HUES6 (cell line): ENCODE results near the gene USP53.
"Not testable (repeated sequence)": the region's sequence is repeated elsewhere in the genome, so short reads cannot be mapped to it uniquely, and the experiment has no call there.

Experiments used
- H3K27ac ChIP-seq: 2 replicates; pipeline ENCODE4 v1.7.0; 2013; ENCODE audit warnings: low read depth, mild to moderate bottlenecking, low read length, inconsistent platforms
- H3K27me3 ChIP-seq: 2 replicates; pipeline ENCODE4 v1.6.1; 2013; ENCODE audit warnings: low read length; ENCODE audit not compliant: control insufficient read depth, insufficient read depth
- H3K36me3 ChIP-seq: 2 replicates; pipeline ENCODE4 v1.6.1; 2013; ENCODE audit warnings: low read length; ENCODE audit not compliant: control insufficient read depth, insufficient read depth
- H3K4me1 ChIP-seq: 2 replicates; pipeline ENCODE4 v1.6.1; 2013; ENCODE audit warnings: low read length; ENCODE audit not compliant: control insufficient read depth, insufficient read depth
- H3K4me3 ChIP-seq: 2 replicates; pipeline ENCODE4 v1.5.1; 2013; ENCODE audit warnings: low read depth, low read length
- H3K9ac ChIP-seq: one replicate; pipeline ENCODE4 v1.6.1; 2013; ENCODE audit warnings: mild to moderate bottlenecking, low read length
- H3K9me3 ChIP-seq: 2 replicates; pipeline ENCODE4 v1.6.1; 2013; ENCODE audit warnings: low read depth, low read length; ENCODE audit not compliant: control insufficient read depth, insufficient read depth

USP53 gene

DNA sequence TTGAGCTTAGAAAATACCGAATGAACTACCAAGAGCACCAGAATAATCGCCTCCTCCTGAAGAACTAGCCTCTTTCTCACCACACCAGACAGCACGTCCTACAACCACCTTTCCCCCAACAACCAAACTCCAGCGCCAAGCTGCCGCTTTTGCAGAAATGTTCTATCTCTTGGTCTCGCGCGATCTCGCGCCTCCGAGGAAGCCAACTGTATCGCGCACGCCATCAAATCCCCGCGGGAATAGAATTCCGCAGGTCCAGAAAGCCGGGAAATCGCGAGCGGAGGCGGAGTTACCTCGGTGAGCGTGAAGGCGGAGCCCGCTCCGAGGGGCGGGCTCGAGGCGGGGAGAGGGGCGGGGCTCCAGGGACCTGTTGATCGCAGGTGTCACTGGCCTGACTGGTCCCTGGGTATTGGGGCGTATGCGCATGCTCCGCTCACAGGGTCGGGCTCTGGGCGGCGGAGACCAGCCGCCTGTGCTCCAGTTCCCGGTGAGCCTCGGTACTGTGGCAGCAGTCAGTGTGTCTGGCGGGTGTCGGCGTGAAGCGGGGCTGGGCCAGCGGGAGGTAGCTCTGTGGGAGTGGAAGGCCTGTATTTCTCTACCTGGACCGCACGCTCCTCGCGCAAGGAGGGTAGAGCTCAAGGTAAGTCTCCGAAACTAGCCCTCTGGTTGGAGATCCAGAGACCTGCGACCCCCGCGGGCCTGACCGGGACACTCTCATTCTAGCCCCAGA, at the start of gene USP53:
TSS of gene USP53 (plus strand) at position 480 of the 730 bp plus-strand sequence. CDS start 27,047 bp downstream, outside the sequence.
- Histone ChIP-seq H3K27me3 (no peaks in the 10 kb centered on the region), H3K27ac (peak within 1 kb of the TSS; percentile 79), H3K4me1 (peaks cover 24% of the 10 kb centered on the region), H3K36me3 (peaks cover 3% of the 10 kb centered on the region), H3K9me3 (no peaks in the 10 kb centered on the region), H3K9ac (peak within 1 kb of the TSS; percentile 93), H3K4me3 (peak within 1 kb of the TSS; percentile 91)

DNA sequence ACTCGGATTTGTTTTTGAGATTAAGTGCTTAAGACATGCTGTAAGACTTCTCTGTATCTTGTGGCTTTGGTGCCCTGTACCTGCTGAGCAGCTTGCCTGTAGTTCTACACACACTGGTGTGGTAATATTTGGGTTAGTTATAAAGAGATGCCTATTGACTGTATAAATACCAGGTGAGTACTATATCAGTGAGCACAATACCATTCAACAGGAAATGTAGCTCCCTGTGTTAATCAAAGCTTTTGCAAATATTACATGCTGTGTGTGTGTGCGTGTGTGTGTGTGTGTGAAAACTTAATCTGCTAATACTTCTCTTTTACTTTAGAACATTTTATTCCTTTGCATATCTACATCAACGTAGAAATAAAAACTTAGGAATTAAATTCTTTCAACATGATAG, 46.7 kb upstream of the USP53 start:
- Histone ChIP-seq H3K36me3 (no peaks in the 10 kb centered on the region), H3K4me1 (no peaks in the 10 kb centered on the region), H3K9me3 (no peaks in the 10 kb centered on the region), H3K27me3 (no peaks in the 10 kb centered on the region), H3K4me3 (no peak overlapping the region), H3K27ac (no peak overlapping the region), H3K9ac (no peak overlapping the region)

DNA sequence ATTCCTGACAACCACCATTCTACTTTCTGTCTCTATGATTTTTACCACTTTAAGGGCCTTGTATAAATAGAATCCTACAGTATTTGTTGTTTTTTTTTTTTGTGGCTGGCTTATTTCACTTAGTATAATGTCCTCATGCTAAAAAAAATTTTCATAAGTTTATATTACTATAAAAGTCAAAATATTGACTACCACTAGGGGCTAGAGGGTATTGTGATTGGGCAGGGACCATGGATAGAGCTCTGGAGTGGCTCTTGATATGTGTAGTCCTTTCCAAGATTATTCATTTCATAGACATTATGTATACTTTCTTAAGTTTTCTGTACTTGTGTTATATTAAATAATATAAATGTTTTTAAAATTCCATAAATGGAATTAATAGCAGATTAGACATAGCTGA, 42.3 kb upstream of the USP53 start:
- H3K4me1 ChIP-seq = no peaks in the 10 kb centered on the region
- H3K9me3 ChIP-seq = no peaks in the 10 kb centered on the region
- H3K4me3 ChIP-seq = no peak overlapping the region
- H3K36me3 ChIP-seq = no peaks in the 10 kb centered on the region
- H3K9ac ChIP-seq = no peak overlapping the region
- H3K27ac ChIP-seq = no peak overlapping the region
- no peaks in the 10 kb centered on the region for H3K27me3 ChIP-seq

GRCh38 chr4:119172223-119172622, 40.3 kb upstream of the USP53 start:
- no peaks in the 10 kb centered on the region for H3K9me3 ChIP-seq
- no peaks in the 10 kb centered on the region for H3K36me3 ChIP-seq
- H3K9ac ChIP-seq = no peak overlapping the region
- H3K27me3 ChIP-seq = no peaks in the 10 kb centered on the region
- H3K27ac ChIP-seq = no peak overlapping the region
- H3K4me1 ChIP-seq = no peaks in the 10 kb centered on the region
- H3K4me3 ChIP-seq = no peak overlapping the region

DNA sequence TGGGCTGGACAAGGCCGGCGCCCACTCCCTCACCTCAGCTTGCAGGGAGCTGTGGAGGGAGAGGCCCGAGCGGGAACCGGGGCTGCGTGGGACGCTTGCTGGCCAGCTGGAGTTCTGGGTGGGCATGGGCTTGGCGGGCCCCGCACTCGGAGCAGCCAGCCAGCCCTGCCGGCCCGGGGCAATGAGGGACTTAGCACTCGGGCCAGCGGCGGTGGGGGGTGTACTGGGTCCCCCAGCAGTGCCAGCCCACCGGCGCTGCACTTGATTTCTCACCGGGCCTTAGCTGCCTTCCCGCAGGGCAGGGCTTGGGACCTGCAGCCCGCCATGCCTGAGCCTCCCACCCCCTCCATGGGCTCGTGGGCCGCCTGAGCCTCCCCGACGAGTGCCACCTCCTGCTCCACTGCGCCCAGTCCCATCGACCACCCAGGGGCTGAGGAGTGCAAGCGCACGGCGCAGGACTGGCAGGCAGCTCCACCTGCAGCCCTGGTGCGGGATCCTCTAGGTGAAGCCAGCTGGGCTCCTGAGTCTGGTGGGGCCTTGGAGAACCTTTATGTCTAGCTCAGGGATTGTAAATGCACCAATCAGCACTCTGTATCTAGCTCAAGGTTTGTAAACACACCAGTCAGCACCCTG, 38.7 kb upstream of the USP53 start:
- H3K27ac ChIP-seq, H3K36me3 ChIP-seq, H3K4me1 ChIP-seq, H3K9me3 ChIP-seq, H3K27me3 ChIP-seq, H3K9ac ChIP-seq, H3K4me3 ChIP-seq: not testable (repeated sequence)

- Histone ChIP-seq H3K4me3 (no peak overlapping the region), H3K27me3 (no peaks in the 10 kb centered on the region), H3K9me3 (no peaks in the 10 kb centered on the region), H3K4me1 (no peaks in the 10 kb centered on the region), H3K36me3 (no peaks in the 10 kb centered on the region), H3K27ac (no peak overlapping the region), H3K9ac (no peak overlapping the region)
Observed at GRCh38 chr4:119179011-119179410, 33.5 kb upstream of the USP53 start.

GRCh38 chr4:119184128-119184527, 28.4 kb upstream of the USP53 start:
- Histone ChIP-seq H3K4me1 (no peaks in the 10 kb centered on the region), H3K9ac (no peak overlapping the region), H3K4me3 (no peak overlapping the region), H3K9me3 (no peaks in the 10 kb centered on the region), H3K36me3 (no peaks in the 10 kb centered on the region), H3K27me3 (no peaks in the 10 kb centered on the region), H3K27ac (no peak overlapping the region)

DNA sequence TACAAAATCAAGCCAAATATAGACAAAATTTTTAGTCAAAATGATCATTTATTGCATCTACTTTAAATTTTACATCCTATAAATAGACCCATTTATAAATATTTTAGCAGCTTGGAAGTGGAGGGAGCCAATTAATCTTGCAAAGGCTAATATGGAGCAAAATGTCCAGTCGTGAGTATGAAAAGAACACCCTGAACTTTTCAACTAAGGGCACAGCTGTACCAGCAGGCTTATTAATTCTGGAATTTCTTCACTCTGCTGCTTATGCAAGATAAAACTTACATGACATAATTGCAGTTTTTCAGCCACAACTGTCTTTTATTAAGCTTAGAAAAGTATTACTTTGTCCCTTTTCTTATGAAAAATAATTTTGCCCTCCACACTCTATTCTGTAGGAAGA, 22.9 kb upstream of the USP53 start:
- H3K27ac ChIP-seq = no peak overlapping the region
- no peaks in the 10 kb centered on the region for H3K27me3 ChIP-seq
- H3K4me3 ChIP-seq = no peak overlapping the region
- H3K9ac ChIP-seq = no peak overlapping the region
- H3K9me3 ChIP-seq = no peaks in the 10 kb centered on the region
- no peaks in the 10 kb centered on the region for H3K36me3 ChIP-seq
- H3K4me1 ChIP-seq = no peaks in the 10 kb centered on the region

- Histone ChIP-seq H3K36me3 (no peaks in the 10 kb centered on the region), H3K9ac (no peak overlapping the region), H3K4me3 (no peak overlapping the region), H3K27ac (no peak overlapping the region), H3K4me1 (no peaks in the 10 kb centered on the region), H3K9me3 (no peaks in the 10 kb centered on the region), H3K27me3 (no peaks in the 10 kb centered on the region)
Observed at GRCh38 chr4:119190354-119190753, 22.2 kb upstream of the USP53 start.

DNA sequence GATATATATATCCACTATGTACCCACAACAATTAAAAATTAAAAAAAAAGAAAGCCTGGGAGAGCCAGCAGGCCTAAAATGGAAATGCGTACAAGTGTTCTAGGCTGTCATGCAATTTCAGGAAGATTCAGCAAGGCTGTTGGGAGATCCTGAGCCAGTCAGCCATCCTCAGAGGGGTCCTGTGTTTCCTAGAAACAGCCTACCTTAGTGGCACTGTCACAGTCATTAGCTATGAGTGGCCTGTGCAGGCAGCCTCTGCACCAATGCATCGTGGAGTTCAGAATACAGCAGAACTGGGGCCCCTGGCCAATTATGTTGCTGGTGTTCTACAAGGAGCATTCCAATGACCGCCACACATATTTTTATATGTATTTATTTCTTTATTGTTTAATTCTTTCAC, 21.0 kb upstream of the USP53 start:
- Histone ChIP-seq H3K9ac (no peak overlapping the region), H3K36me3 (no peaks in the 10 kb centered on the region), H3K4me3 (no peak overlapping the region), H3K27me3 (no peaks in the 10 kb centered on the region), H3K4me1 (no peaks in the 10 kb centered on the region), H3K27ac (no peak overlapping the region), H3K9me3 (no peaks in the 10 kb centered on the region)

DNA sequence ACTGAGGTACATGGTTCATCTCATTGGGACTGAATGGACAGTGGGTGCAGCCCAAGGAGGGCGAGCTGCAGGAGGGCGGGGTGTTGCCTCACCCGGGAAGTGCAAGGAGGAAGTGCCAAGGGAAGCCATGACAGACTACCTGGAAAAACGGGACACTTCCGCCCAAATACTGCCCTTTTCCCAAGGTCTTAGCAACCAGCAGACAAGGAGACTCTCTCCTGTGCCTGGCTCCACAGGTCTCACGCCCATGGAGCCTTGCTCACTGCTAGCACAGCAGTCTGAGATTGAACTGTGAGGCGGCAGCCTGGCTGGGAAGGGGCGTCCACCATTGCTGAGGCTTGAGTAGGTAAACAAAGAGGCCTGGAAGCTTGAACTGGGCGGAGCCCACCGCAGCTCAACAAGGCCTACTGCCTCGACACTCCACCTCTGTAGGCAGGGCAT, 14.7 kb upstream of the USP53 start:
- Histone ChIP-seq H3K36me3 (no peaks in the 10 kb centered on the region), H3K4me3 (no peak overlapping the region), H3K4me1 (no peaks in the 10 kb centered on the region), H3K9me3 (no peaks in the 10 kb centered on the region), H3K27me3 (no peaks in the 10 kb centered on the region), H3K27ac (no peak overlapping the region), H3K9ac (no peak overlapping the region)
